GM12874 (cell line): Measurements from ENCODE around the gene TP53TG3B.
"Not testable (repeated sequence)": the region's sequence is repeated elsewhere in the genome, so short reads cannot be mapped to it uniquely, and the experiment has no call there.

Experiments used
- TF ChIP-seq, protein P1 (sequence below): IDR thresholded peaks from 2 replicates; pipeline ENCODE4 v1.5.1; 2011; ENCODE audit warnings: low read depth, mild to moderate bottlenecking, control low read depth, low read length, moderate library complexity; ENCODE audit not compliant: insufficient read depth

Gene TP53TG3B, protein sequence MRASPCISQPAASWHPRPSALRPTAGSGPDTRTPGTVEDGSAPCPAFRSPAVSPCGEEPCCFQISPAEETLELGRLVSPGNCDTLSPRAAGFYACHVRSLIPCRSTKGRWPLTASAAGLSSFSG

DNA sequence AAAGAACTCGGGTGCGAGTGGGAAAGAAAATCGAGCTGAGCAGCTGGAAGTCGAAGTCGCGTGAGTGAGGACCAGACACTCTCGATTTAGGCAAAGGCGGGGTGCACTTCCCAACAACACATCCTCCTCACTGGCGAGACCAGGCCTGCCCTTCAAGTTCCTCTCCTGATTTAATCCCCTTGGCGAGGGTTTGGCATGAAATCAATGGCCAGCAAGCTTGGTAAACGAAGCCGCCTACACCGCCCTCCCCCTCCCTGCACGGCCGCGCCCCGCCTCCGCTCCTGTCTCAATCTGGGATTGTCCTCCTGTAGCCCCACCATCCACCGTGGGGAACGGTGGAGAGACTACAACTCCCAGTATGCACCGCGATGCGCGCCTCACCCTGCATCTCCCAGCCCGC is at the start of gene TP53TG3B:
TP53TG3B (plus strand) TSS at position 301 of the 400 bp plus-strand sequence; CDS start at position 369, 68 bp downstream.
- TF ChIP-seq, protein P1, sequence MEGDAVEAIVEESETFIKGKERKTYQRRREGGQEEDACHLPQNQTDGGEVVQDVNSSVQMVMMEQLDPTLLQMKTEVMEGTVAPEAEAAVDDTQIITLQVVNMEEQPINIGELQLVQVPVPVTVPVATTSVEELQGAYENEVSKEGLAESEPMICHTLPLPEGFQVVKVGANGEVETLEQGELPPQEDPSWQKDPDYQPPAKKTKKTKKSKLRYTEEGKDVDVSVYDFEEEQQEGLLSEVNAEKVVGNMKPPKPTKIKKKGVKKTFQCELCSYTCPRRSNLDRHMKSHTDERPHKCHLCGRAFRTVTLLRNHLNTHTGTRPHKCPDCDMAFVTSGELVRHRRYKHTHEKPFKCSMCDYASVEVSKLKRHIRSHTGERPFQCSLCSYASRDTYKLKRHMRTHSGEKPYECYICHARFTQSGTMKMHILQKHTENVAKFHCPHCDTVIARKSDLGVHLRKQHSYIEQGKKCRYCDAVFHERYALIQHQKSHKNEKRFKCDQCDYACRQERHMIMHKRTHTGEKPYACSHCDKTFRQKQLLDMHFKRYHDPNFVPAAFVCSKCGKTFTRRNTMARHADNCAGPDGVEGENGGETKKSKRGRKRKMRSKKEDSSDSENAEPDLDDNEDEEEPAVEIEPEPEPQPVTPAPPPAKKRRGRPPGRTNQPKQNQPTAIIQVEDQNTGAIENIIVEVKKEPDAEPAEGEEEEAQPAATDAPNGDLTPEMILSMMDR = not testable (repeated sequence)
